Stomach (tissue), 9 donors: ENCODE results near the gene NEURL3. TPM values are rescaled to one million over a fixed set of nuclear protein-coding genes. Genes with fewer than 3 reads are reported as not detected.

Source experiments
- DNase-seq, 2 donors: peaks; one replicate each; pipeline versions ENCODE4 v3.0.0 to v3.0.0-alpha.2; 2013 to 2019
- H3K27ac ChIP-seq, 5 donors: fragments of 200-600 bp in 4 of 5; sonication (generic) in 4 of 5; one replicate each; pipeline ENCODE4 v1.5.1; 2013 to 2019; ENCODE audit warnings: mild to moderate bottlenecking in 1 of 5, moderate library complexity in 1 of 5
- H3K27me3 ChIP-seq, 3 donors: fragments of 200-600 bp; sonication (generic); one replicate each; pipeline ENCODE4 v1.5.1; 2017 to 2019; ENCODE audit warnings: mixed run types in 1 of 3
- H3K36me3 ChIP-seq, 4 donors: fragments of 200-600 bp; sonication (generic); 1 replicate in 3 of 4; 2 replicates in 1 of 4; pipeline ENCODE4 v1.5.1; 2016 to 2019
- H3K4me1 ChIP-seq, 4 donors: fragments of 200-600 bp; sonication (generic); one replicate each; pipeline ENCODE4 v1.5.1; 2016 to 2019
- H3K4me3 ChIP-seq, 4 donors: fragments of 200-600 bp; sonication (generic) in 3 of 4; one replicate each; pipeline ENCODE4 v1.5.1; 2016 to 2019; ENCODE audit warnings: mild to moderate bottlenecking in 1 of 4
- H3K9me3 ChIP-seq, 4 donors: fragments of 200-600 bp; sonication (generic); one replicate each; pipeline ENCODE4 v1.5.1; 2016 to 2019
- CTCF ChIP-seq, 7 experiments: fragments of 450-650 bp in 4 of 7; fragments of 200-600 bp in 3 of 7; sonication (generic) in 3 of 7; IDR thresholded peaks; one replicate each; pipeline ENCODE4 v1.5.1; 2016 to 2019; ENCODE audit warnings: antibody characterized with exemption in 7 of 7, control low read depth in 2 of 7, mild to moderate bottlenecking in 1 of 7
- EP300 ChIP-seq: sonication (generic); formaldehyde crosslinking; IDR thresholded peaks from one replicate; pipeline ENCODE4 v1.6.1; 2017; ENCODE audit warnings: antibody characterized with exemption
- POLR2A ChIP-seq, 4 donors: fragments of 450-650 bp; IDR thresholded peaks; one replicate each; pipeline ENCODE4 v1.6.1; 2016; ENCODE audit warnings: antibody characterized with exemption in 4 of 4, control low read depth in 2 of 4, mild to moderate bottlenecking in 1 of 4, moderate library complexity in 1 of 4
- POLR2AphosphoS5 ChIP-seq, 3 donors: sonication (generic); formaldehyde crosslinking; IDR thresholded peaks; one replicate each; pipeline ENCODE4 v1.6.1; 2016; ENCODE audit warnings: antibody characterized with exemption in 3 of 3
- WGBS, 5 donors: extraction: QIAGEN DNeasy Blood & Tissue Kit in 3 of 5; methylation state at CpG; one replicate each; pipeline versions ENCODE4 v1.1.5 to v1.1.7; 2013 to 2018; 5-methylcytosine and 5-hydroxymethylcytosine counted together
- intact Hi-C: fragments of 100-400 bp; cut with DNase I; formaldehyde crosslinking; loops from one replicate; pipeline ENCODE4 v1.15.1; 2023; ENCODE audit warnings: low total_unique reads
- polyA plus RNA-seq, 3 donors: library from polyadenylated mRNA; stranded (reverse); fragments of 200-250 nt; gene quantifications; one replicate each; pipeline ENCODE4 v1.2.3, GENCODE V29; 2013
- total RNA-seq, 5 donors: library from RNA; depleted of rRNA; stranded (reverse); fragments of >200 nt; gene quantifications; one replicate each; pipeline versions ENCODE4 v1.1.0 to v1.2.3, GENCODE V29; 2014 to 2016
- donor health status: healthy with polysubstance abuse.
- donor health status: Bipolar disorder and iron deficiency.
- donor health status: healthy.

NEURL3 gene
- total and polyA plus RNA-seq, 8 donors: 0.50 to 12.7 (median 1.6) TPM; not detected in 4

GRCh38 chr2:96525211-96525507, 20.0 kb upstream of the NEURL3 start:
- H3K27ac ChIP-seq: no peak overlapping the region
- intact Hi-C loops: no loop called here

GRCh38 chr2:96524482-96525210, 19.5 kb upstream of the NEURL3 start:
- Histone ChIP-seq H3K36me3 (no peaks in the 10 kb centered on the region), H3K9me3 (no peaks in the 10 kb centered on the region), H3K4me3 (no peak overlapping the region), H3K4me1 (peaks cover 12 to 34% (median 32%) of the 10 kb centered on the region in 4 donors), H3K27me3 (no peaks in the 10 kb centered on the region), H3K27ac (no peak overlapping the region)
- no peak for TF ChIP-seq POLR2AphosphoS5 (IDR thresholded peaks at IDR 0.05)
- WGBS, 5 donors: 54 to 72% (median 64%) methylated on average over 15 of the region's 15 CpGs
- intact Hi-C loops: no loop called here
- peak in 1 of 2 donors; percentile 3 for DNase-seq

More at GRCh38 chr2:96525211-96525507, 20.0 kb upstream of the NEURL3 start:
- DNase-seq: peak in 1 of 2 donors; percentile 2
- no peak overlapping the region for H3K4me3 ChIP-seq
- TF ChIP-seq POLR2A (IDR thresholded peaks at IDR 0.05) (no peak), EP300 (no peak), POLR2AphosphoS5 (IDR thresholded peaks at IDR 0.05) (no peak), CTCF (IDR thresholded peaks at IDR 0.05) (no peak)
- H3K27me3 ChIP-seq: no peaks in the 10 kb centered on the region
- peaks cover 12 to 39% (median 32%) of the 10 kb centered on the region in 4 donors for H3K4me1 ChIP-seq
- H3K36me3 ChIP-seq: no peaks in the 10 kb centered on the region
- WGBS, 5 donors: 78 to 91% (median 88%) methylated on average over 4 of the region's 4 CpGs
- no peaks in the 10 kb centered on the region for H3K9me3 ChIP-seq

- Histone ChIP-seq H3K36me3 (no peaks in the 10 kb centered on the region), H3K9me3 (no peaks in the 10 kb centered on the region), H3K27ac (no peak overlapping the region), H3K27me3 (no peaks in the 10 kb centered on the region), H3K4me3 (no peak overlapping the region), H3K4me1 (peaks cover 12 to 31% (median 28%) of the 10 kb centered on the region in 4 donors)
- peak in 1 of 2 donors; percentile 40 for DNase-seq
- intact Hi-C loops: no loop called here
- TF ChIP-seq EP300 (no peak), CTCF (IDR thresholded peaks at IDR 0.05) (no peak), POLR2A (IDR thresholded peaks at IDR 0.05) (no peak), POLR2AphosphoS5 (IDR thresholded peaks at IDR 0.05) (no peak)
- WGBS, 5 donors: 50 to 66% (median 59%) methylated on average over 10 to 11 of the region's 11 CpGs
These were observed 18.7 kb upstream of the NEURL3 start for GRCh38 chr2:96523659-96524481.

GRCh38 chr2:96522304-96523203, 17.4 kb upstream of the NEURL3 start:
- DNase-seq: peak in 1 of 2 donors; percentile 3
- 72 to 81% (median 74%) methylated on average over 8 to 9 of the region's 9 CpGs for WGBS, 5 donors
- intact Hi-C loops: no loop called here
- TF ChIP-seq POLR2A (IDR thresholded peaks at IDR 0.05): no peak
- TF ChIP-seq EP300: no peak
- no peak for TF ChIP-seq CTCF (IDR thresholded peaks at IDR 0.05)
- TF ChIP-seq POLR2AphosphoS5 (IDR thresholded peaks at IDR 0.05): no peak
- Histone ChIP-seq H3K9me3 (no peaks in the 10 kb centered on the region), H3K4me3 (no peak overlapping the region), H3K36me3 (no peaks in the 10 kb centered on the region), H3K27ac (no peak overlapping the region), H3K27me3 (no peaks in the 10 kb centered on the region), H3K4me1 (peaks cover 0 to 18% (median 14%) of the 10 kb centered on the region in 4 donors)
